IMR-90 (cell line): ENCODE measurements around the gene CSAD.

Experiments
- CHD1 ChIP-seq: IDR thresholded peaks from 2 replicates; pipeline ENCODE4 v1.6.1; 2012; ENCODE audit warnings: low read depth, low read length, improper control_type of control experiment
- NFE2L2 ChIP-seq: fragments of 150-350 bp; IDR thresholded peaks from 2 replicates; pipeline ENCODE4 v1.6.1; 2016; ENCODE audit warnings: low read depth, mild to moderate bottlenecking, low read length
- POLR2A ChIP-seq: IDR thresholded peaks from 2 replicates; pipeline ENCODE4 v1.6.1; 2012; ENCODE audit warnings: mild to moderate bottlenecking, low read depth, low read length
- RAD21 ChIP-seq: IDR thresholded peaks from 2 replicates; pipeline ENCODE4 v1.6.1; 2012; ENCODE audit warnings: low read length, improper control_type of control experiment
- RCOR1 ChIP-seq: IDR thresholded peaks from 2 replicates; pipeline ENCODE4 v1.6.1; 2012; ENCODE audit warnings: mild to moderate bottlenecking, low read length, improper control_type of control experiment; ENCODE audit not compliant: insufficient replicate concordance
- RFX5 ChIP-seq: IDR thresholded peaks from 2 replicates; pipeline ENCODE4 v1.8.0; 2012; ENCODE audit warnings: low read depth, mild to moderate bottlenecking, low read length, moderate library complexity
- SMC3 ChIP-seq: fragments of 150-350 bp; IDR thresholded peaks from 2 replicates; pipeline ENCODE4 v1.6.1; 2016; ENCODE audit warnings: low read depth, mild to moderate bottlenecking, antibody characterized with exemption, low read length, moderate library complexity
- USF2 ChIP-seq: fragments of 150-350 bp; IDR thresholded peaks from 2 replicates; pipeline ENCODE4 v1.6.1; 2017; ENCODE audit warnings: mild to moderate bottlenecking, antibody characterized with exemption, low read length, low read depth
- TF ChIP-seq, protein P1 (sequence below): conservative IDR thresholded peaks from 2 replicates; pipeline ENCODE4 v1.5.1; 2012; ENCODE audit warnings: mild to moderate bottlenecking, low read depth, low read length, improper control_type of control experiment

DNA sequence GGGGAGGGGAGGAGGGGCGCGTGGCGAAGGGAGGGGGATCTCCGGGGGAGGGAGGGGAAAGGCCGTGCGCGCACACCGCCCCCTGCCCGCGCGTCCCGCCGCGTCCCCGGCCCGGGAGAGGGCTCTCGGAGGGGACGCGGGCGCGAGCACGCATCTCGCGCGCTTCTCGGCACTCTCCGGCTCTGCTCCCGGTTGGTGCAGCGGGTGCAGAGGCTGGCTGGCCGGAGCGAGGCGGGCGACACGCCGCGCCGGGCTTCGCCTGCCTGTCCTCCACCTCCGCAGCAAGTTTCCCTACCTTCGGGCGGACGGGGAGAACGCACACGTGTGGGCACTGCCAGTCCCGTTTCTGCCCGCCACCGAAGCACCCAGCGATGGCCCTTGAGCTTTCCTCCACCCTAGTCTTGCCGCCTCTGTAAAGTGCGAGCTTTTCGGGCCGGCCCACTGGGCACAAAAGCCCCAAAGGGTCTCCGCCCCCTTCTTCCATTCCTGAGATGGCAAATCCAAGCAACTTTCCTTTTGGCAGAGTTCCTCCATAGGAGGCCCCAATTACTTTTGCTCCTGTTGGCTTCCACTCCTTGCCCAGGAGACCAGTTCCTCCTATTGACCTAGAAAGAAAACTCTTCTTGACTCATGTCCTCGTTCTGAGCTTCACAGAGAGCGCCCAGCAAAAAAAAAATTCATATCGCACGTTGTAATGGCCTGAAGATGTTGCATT lies 363 bp upstream of the CSAD start:
- TF ChIP-seq, protein P1, sequence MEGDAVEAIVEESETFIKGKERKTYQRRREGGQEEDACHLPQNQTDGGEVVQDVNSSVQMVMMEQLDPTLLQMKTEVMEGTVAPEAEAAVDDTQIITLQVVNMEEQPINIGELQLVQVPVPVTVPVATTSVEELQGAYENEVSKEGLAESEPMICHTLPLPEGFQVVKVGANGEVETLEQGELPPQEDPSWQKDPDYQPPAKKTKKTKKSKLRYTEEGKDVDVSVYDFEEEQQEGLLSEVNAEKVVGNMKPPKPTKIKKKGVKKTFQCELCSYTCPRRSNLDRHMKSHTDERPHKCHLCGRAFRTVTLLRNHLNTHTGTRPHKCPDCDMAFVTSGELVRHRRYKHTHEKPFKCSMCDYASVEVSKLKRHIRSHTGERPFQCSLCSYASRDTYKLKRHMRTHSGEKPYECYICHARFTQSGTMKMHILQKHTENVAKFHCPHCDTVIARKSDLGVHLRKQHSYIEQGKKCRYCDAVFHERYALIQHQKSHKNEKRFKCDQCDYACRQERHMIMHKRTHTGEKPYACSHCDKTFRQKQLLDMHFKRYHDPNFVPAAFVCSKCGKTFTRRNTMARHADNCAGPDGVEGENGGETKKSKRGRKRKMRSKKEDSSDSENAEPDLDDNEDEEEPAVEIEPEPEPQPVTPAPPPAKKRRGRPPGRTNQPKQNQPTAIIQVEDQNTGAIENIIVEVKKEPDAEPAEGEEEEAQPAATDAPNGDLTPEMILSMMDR: 0 out of 2 replicates have a peak, but pooled peaks have one; percentile 1
- TF ChIP-seq SMC3 (no peak), RAD21 (no peak), NFE2L2 (no peak), RFX5 (no peak), RCOR1 (no peak), POLR2A (no peak; the same call in 1 of the 2 replicates), CHD1 (no peak), USF2 (no peak)
